Testis (tissue), 2 donors: ENCODE measurements around the gene ZNF48.

Experiments used
- CTCF ChIP-seq, 3 experiments: fragments of 450-650 bp in 2 of 3; fragments of 200-600 bp in 1 of 3; sonication (generic) in 1 of 3; IDR thresholded peaks; one replicate each; pipeline ENCODE4 v1.5.1; 2016 to 2019; ENCODE audit warnings: antibody characterized with exemption in 3 of 3, mild to moderate bottlenecking in 2 of 3, moderate library complexity in 1 of 3
- POLR2A ChIP-seq: fragments of 450-650 bp; IDR thresholded peaks from one replicate; pipeline ENCODE4 v1.6.1; 2017; ENCODE audit warnings: antibody characterized with exemption, mild to moderate bottlenecking, moderate library complexity

- TF ChIP-seq CTCF (IDR thresholded peaks at IDR 0.05) (no peak), POLR2A (no peak)
Measured at GRCh38 chr16:30372725-30373124, 22.5 kb upstream of the ZNF48 start.
